HG02852 (cell line): Measurements from ENCODE around the gene P4HA2.

ENCODE experiments used
- ATAC-seq: cut with Tn5 transposase; IDR thresholded peaks from one replicate; pipeline ENCODE4 v1.9.1; 2021; ENCODE audit warnings: mild to moderate bottlenecking, moderate library complexity; ENCODE audit not compliant: unreplicated experiment

The P4HA2 gene

DNA sequence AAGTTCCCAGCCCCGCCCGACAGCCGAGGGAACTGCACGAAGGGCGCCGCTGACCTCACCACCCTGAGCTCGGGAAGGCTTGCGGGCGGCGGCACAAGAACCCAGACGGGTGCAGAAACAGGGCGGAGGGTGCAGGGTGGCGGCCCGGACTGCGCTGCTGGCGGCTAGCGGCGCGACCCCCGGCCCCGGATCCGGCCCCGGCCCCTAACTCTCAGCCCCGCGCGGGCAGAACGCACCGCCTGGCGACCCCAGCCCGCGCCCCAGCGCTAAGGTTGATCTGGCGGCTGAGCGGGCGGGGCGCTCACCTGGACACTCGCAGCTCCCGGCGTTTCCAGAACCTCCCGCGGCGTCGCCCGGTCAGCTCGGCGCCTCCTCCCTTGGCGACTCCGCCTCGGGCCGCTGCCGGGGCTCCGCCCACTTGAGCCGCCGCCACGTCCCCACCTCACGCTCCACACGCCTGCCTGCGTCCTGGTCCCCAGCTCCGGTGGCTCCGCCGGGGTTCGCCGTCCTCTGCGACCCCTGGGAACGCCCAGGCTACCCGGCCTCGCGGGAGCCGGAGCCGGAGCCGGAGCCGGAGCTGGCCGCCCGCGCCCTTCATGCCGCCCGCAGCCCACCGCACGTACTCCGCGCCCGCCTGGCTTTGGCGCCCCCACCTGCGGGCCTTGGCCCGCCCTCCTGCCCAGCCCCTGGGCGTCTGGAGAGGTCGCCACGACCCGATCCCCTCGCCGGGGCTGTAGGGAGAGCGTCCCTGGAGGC is at the start of gene P4HA2:
P4HA2 (minus strand) TSS at position 369 of the 756 bp plus-strand sequence. CDS start 9,227 bp downstream, outside the sequence.
- ATAC-seq = peak; percentile 94

GRCh38 chr5:132277256-132277655 is 49.6 kb upstream of the P4HA2 start:
- no peak for ATAC-seq

- ATAC-seq = no peak
Observed at GRCh38 chr5:132275367-132276220, 47.9 kb upstream of the P4HA2 start.

- ATAC-seq = no peak
Observed at GRCh38 chr5:132274050-132274792, 46.6 kb upstream of the P4HA2 start.

DNA sequence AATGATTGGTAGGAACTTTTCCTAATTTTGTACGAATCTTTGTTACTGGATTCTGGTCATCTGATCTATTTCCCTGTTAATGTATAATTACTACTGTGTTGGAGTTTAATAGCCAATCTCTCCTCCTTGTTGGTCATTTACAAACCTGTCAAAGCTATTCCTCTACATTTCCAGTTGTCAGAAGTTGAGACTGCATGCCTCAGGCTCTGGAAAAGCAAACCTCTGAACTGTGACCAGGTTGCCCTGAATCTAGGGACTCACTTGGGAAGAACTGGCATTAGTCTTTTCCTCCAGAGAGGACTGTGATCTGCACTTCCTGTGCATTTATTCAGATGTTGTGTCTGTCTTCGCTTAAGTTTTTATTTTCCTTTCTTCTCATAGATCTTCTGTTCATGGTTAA is 46.0 kb upstream of the P4HA2 start:
- ATAC-seq = no peak

GRCh38 chr5:132272311-132273210 is 44.9 kb upstream of the P4HA2 start:
- ATAC-seq = no peak

DNA sequence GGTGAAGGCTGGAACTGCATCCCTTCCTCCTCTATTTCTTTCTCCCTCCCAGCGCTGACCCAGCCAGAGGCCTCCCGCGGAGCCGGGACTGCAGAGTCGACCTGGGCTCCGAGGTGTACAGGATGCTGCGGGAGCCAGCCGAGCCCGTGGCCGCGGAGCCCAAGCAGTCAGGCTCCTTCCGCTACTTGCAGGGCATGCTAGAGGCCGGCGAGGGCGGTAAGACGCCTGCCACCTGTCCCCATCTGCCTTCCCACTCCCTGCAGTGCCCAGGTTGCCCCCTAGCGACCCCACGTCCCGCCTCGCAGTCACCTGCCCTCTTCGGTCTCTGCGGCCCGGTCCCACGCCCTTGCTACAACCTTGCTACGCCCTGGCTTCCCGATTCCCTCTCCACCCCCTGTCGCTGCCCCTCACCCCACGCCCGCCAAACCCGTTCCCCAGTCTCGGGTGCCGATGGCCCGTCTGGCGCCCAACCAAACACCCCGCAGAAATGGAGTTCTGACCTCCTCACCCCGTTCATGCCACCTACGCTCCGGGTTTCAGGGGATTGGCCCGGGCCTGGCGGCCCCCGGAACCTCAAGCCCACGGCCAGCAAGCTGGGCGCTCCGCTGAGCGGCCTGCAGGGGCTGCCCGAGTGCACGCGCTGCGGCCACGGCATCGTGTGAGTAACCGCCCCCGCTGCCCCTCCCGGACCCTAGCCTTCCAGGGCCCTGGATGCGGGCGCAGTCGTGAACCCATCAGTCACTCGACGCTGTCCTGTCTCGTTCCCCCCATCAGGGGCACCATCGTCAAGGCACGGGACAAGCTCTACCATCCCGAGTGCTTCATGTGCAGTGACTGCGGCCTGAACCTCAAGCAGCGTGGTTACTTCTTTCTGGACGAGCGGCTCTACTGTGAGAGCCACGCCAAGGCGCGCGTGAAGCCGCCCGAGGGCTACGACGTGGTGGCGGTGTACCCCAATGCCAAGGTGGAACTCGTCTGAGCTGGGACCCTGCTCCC is 43.9 kb upstream of the P4HA2 start:
- no peak for ATAC-seq

DNA sequence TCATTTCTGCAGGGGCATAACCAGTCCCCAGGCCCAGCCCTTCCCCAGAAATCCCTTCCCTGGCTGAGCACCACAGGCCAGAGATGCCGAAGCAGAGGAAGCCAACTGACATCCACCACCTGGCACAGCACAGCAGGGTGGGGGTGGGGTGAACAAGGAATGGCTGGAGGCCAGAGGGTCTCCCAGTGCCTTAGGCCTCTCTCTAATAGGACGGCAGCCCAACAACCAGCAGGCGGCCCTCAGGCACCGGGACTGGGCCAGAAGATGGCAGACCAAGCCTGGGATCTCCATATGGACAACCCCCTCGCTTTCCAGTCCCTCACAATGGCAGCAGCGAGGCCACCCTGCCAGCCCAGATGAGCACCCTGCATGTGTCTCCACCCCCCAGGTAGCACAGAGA is 43.1 kb upstream of the P4HA2 start:
- no peak for ATAC-seq

GRCh38 chr5:132270335-132270665 is 42.6 kb upstream of the P4HA2 start:
- ATAC-seq = no peak

GRCh38 chr5:132269635-132270334 is 42.1 kb upstream of the P4HA2 start:
- ATAC-seq = no peak

- peak; percentile 69 for ATAC-seq
Observed at GRCh38 chr5:132268769-132269551, 41.3 kb upstream of the P4HA2 start.

DNA sequence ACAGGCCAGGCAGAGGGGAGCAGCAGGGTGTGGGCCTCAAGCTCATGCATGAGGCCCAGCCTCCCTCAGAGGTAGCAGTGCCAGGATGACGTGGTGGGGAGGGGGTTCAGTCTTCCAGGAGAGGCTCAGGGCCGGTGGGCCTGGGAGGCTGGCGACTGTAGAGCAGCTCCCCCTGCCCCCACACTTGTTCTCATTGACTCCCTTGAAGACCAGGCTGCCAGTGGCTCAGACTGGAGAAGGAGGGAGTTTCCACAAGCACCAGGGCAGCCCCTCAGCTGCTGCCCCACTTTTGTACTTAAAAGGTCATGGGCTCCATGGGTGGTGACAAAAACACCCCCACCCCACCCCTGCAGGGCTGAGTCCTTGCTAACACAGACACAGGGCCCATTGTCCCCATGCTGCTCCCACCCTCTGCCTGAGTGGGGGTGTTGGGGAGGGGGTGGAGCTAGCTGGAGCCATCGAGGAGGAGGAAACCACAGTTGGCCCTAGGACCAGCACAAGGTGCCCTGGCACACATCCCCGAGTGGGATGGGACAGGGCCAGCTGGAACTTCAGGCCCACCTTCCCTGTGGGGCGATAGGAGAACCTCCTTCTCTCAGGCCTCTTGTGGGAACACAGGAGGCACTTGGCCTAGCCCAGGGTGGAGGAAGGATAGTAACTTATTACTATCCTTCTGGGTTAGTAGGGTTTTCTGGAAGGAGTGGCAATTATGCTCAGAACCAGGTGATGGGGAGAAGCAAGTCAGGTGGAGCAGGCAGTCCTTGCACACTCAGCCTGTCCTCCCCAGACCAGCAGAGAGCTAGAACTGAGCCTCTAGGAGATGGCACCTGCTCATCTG is 40.5 kb upstream of the P4HA2 start:
- ATAC-seq = peak; percentile 8

DNA sequence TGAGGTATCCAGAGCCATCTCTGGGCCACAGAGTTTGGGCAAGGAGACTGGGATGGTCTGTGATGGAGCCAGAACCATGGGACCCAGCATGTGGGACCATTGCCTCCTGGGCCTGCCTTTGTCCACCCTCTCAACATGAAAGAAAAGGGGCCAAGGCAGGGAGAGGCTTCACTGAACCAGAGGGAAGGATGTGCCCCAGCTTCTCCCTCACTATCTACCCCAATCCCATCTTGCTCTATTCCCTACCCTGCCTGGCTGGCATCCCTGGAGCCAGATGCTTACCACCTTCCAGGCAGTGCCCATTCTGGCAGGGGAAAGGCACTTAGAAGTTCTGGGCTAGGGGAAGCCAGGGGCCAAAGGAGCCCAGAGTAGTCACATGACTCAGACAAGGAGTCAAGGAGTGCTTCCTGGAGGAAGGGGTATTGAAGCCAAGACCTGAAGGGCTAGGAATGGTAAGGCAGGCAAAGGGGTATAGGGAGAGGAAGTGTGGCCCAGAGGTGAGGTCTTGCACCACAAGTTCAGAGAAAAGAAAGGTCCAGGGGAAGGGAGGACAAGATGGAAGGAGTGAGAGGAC is 39.6 kb upstream of the P4HA2 start:
- ATAC-seq = no peak

GRCh38 chr5:132266836-132267160 is 39.1 kb upstream of the P4HA2 start:
- no peak for ATAC-seq

DNA sequence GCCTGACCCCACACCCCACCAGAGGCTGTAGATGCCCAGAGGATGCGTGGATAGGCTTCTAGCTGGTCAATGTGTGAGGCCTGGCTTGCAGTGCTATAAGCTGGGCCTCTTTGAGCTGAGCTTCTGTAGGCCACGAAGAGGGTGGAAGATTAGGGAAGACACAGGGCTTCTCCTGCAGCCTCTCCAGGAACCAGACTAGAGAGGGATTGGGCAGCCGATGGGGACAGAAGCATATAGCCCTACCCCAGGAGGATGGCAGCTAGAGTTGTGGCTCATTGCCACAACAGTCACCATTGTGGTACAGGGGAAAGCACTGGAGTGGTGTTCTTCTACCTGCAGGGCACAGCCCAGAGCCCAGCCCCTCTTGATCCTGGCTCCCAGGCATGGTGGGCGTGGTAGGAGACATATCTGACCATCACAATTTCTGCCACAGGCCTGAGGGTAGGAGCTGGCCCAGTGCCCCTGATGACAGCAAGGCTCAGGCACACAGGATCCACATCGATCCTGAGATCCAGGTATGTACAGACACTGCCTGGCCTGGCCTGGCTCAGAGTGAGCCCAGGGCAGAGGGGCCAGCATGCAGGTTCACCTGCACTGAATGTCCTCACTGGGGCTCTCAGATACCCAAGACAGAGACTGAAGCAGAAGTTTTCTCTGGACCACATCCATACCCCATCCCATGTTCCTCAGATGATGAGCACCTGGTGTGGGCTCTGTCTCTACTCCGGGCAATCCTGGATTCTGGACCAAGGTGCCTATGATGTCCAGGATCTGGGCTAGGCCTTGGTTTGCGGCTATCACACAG is 38.6 kb upstream of the P4HA2 start:
- no peak for ATAC-seq
